Effector CD4-positive, alpha-beta T cell (primary cell): ENCODE measurements around the gene SAE1.

Experiments used
- DNase-seq: peaks from one replicate; pipeline ENCODE4 v3.0.0-alpha.2; 2020

SAE1 gene

GRCh38 chr19:47225746-47226425, 95.3 kb downstream of the SAE1 start:
- DNase-seq = peak; percentile 83

GRCh38 chr19:47226426-47227351, 96.1 kb downstream of the SAE1 start:
- peak; percentile 29 for DNase-seq

GRCh38 chr19:47227352-47228167, 96.9 kb downstream of the SAE1 start:
- DNase-seq = peak; percentile 28

GRCh38 chr19:47228168-47228936, 97.7 kb downstream of the SAE1 start:
- DNase-seq = peak; percentile 36

- peak; percentile 25 for DNase-seq
Measured at GRCh38 chr19:47228937-47229675, 98.5 kb downstream of the SAE1 start.

GRCh38 chr19:47229676-47230053, 99.0 kb downstream of the SAE1 start:
- no peak for DNase-seq

- peak; percentile 79 for DNase-seq
Measured at GRCh38 chr19:47230054-47230920, 99.7 kb downstream of the SAE1 start.

- no peak for DNase-seq
Measured at GRCh38 chr19:47230921-47231214, 100.2 kb downstream of the SAE1 start, which contains the start of gene BBC3. Gene BBC3 (minus strand): TSS chr19:47231199. CDS start chr19:47228431, 2,768 bp downstream.

- DNase-seq = peak; percentile 93
Measured at GRCh38 chr19:47231215-47232054, 100.8 kb downstream of the SAE1 start.

- DNase-seq = no peak
Measured at GRCh38 chr19:47232422-47233211, 102.0 kb downstream of the SAE1 start.

GRCh38 chr19:47236072-47236675, 105.5 kb downstream of the SAE1 start:
- no peak for DNase-seq

GRCh38 chr19:47239152-47239551, 108.5 kb downstream of the SAE1 start:
- no peak for DNase-seq

- DNase-seq = peak; percentile 61
Measured at GRCh38 chr19:47239610-47240296, 109.1 kb downstream of the SAE1 start.

GRCh38 chr19:47240556-47240955, 109.9 kb downstream of the SAE1 start:
- DNase-seq = no peak

GRCh38 chr19:47240996-47241918, 110.6 kb downstream of the SAE1 start:
- DNase-seq = peak; percentile 90

GRCh38 chr19:47241919-47242577, 111.4 kb downstream of the SAE1 start:
- no peak for DNase-seq
